ENCODE results near the gene PRICKLE3.
"Not testable (repeated sequence)": the region's sequence is repeated elsewhere in the genome, so short reads cannot be mapped to it uniquely, and the experiment has no call there.

Gene PRICKLE3

DNA sequence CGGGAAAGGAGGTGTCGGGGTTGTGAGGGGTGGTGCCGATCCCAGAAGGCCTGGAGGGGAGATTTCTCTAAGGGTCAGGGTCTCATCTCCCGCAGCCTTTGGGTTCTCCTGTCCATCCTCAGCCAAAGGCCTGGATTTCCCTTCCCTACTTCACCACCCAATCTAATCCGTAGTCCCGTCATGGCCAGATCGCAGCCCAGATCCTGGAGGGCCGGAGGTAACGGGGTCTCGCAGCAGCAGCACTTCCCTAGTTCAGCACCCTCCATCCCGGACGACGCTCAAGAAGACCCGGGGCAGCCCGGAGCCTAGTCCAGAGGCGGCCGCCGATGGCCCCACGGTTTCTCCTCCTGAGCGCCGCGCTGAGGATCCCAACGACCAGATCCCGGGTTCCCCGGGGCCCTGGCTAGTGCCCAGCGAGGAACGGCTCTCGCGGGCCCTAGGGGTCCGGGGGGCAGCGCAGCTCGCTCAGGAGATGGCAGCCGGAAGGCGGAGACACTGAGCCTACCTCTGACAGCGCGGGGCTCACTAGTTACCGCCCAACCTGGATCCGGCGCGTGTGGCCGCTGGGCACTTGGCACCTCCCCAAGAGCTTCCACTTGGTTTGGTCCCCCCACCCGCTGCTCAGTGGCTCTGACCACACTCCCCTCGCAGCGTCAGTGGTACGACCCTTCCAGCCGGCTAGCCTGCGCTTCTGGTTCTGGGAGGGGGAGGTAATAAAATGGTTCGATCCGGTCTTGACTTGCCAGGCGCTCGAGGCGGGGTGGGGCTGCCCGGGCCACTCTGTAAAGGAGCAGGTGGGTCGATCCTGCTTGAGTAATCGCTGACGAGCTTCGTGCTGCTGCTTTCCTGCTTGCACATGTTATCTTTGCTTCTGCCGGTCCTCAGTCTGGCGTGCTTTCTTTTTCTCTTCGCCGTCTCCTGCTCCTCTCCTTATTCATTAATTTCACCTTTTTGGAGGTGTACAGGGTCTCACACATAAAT lies 20.0 kb downstream of the PRICKLE3 start:
- H3K4me3 ChIP-seq (ENCODE audit: low read depth, low read length) = peak overlapping the region; percentile 39
- DNase-seq (ENCODE audit: low read depth) = no peak

DNA sequence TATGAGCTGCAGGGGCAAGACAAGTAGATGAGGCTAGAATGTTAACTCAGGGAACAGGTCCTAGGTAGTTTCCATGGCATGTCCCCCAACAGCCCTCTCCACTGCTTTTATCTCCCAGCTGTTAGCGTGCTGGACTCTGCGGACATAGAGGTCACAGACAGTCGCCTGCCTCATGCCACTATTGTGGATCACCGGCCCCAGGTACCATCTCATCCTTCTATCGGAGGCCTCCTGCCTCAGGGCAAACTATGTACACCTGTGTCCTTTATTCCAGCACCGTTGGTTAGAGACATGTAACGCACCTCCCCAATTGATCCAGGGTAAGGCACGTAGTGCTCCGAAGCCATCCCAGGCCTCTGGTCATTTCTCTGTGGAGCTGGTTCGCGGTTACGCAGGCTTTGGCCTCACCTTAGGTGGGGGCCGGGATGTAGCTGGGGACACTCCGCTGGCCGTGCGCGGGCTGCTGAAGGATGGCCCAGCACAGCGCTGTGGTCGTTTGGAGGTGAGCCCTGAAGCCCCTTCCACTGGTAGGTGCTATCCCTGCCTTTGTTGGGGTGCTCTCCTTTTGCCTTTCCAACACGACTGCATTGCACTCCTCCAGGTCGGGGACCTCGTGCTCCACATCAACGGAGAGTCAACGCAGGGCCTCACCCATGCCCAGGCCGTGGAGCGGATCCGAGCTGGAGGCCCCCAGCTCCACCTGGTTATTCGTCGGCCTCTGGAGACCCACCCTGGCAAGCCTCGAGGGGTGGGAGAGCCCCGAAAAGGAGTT lies 21.4 kb downstream of the PRICKLE3 start:
- no peak for DNase-seq (ENCODE audit: low read depth)
- no peak overlapping the region for H3K4me3 ChIP-seq (ENCODE audit: low read depth, low read length)

- peak overlapping the region; percentile 29 for H3K4me3 ChIP-seq (ENCODE audit: low read depth, low read length)
- no peak for DNase-seq (ENCODE audit: low read depth)
Measured at GRCh38 chrX:49163555-49164419, 22.4 kb downstream of the PRICKLE3 start.

DNA sequence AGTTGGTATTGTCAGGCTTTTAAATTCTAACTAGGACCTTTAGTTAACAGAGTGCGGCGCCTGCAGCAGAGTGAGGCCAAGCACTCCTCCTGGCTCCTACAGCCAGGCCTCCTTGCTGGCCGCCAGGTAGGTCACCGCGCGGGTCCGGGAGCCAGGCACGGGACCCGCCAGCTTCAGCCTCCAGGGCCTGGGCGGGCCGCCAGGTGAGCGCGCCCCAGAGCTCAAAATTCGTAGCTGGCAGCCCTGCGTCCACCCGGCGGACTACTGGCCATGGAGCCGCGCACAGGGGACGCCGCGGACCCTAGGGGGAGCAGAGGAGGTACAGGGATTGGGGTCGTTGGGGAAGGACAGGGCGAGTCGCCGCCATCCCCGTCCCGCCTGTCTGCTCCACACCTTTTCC lies 23.6 kb downstream of the PRICKLE3 start, which contains the start of gene MAGIX:
Gene MAGIX (plus strand): TSS at position 139 of the 400 bp plus-strand sequence. CDS start 132 bp downstream, at position 271.
- no peak for DNase-seq (ENCODE audit: low read depth)
- peak within 1 kb of the TSS; percentile 29 for H3K4me3 ChIP-seq (ENCODE audit: low read depth, low read length)

DNA sequence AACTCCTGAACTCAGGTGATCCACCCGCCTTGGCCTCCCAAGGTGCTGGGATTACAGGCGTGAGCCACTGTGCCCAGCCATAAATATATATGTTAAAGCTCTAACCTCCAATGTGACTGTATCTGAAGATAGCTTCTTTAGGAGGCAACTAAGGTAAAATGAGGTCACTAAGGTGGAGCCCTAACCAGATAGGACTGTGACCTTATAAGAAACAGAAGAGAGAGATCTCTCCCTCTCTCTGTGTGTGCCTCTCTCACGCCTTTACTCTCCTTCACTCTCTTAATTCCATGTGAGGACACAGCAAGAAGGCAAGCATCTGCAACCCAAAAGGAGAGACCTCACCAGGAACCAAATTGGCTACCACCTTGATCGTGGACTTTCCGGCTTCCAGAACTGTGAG lies 24.5 kb downstream of the PRICKLE3 start:
- no peak for DNase-seq (ENCODE audit: low read depth)
- H3K4me3 ChIP-seq (ENCODE audit: low read depth, low read length) = no peak overlapping the region

DNA sequence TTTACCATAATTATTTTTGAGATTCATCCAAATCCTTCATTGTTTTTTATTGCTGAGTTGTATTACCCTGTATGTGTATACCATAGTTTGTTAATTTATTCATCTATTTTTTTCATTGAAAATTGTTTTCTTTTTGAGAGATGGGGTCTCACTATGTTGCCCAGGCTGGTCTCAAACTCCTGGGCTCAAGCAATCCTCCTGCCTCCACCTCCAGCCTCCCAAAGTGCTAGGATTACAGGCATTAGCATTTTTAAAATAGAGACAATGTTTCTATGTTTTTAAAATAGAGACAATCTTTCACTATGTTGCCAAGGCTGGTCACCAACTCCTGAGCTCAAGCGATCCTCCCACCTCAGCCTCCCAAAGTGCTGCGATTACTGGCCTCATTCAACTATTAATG lies 25.3 kb downstream of the PRICKLE3 start:
- H3K4me3 ChIP-seq (ENCODE audit: low read depth, low read length) = no peak overlapping the region
- no peak for DNase-seq (ENCODE audit: low read depth)

GRCh38 chrX:49157194-49157593 lies 29.0 kb downstream of the PRICKLE3 start:
- no peak overlapping the region for H3K4me3 ChIP-seq (ENCODE audit: low read depth, low read length)
- DNase-seq (ENCODE audit: low read depth) = no peak

- DNase-seq (ENCODE audit: low read depth) = peak; percentile 65
- peak overlapping the region; percentile 45 for H3K4me3 ChIP-seq (ENCODE audit: low read depth, low read length)
Measured at GRCh38 chrX:49155900-49156837, 30.0 kb downstream of the PRICKLE3 start.

DNA sequence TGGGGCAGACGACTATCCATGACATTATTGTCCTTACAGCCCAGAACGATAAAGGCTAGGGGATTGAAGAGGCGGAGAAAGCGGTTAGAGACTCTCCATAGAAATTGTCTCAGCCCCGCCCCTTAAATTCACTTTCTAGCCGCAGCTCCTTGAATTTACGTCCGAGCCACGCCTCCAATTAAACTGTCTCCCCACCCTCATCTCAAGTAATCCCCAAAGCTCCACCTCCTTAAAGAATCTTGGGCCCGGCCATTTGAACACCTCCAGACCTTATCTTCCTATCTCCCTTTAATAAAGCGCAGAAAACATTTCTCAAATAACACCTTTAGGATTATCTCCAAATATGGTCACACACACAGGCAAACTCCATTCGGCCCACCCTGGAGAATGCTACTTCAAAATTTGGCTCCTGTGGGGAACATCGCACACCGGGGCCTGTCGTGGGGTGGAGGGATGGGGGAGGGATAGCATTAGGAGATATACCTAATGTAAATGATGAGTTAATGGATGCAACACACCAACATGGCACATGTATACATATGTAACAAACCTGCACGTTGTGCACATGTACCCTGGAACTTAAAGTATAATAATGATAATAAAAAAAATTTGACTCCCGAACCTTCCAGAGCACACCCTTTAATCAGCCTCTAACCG lies 30.8 kb downstream of the PRICKLE3 start:
- no peak for DNase-seq (ENCODE audit: low read depth)
- H3K4me3 ChIP-seq (ENCODE audit: low read depth, low read length) = peak overlapping the region; percentile 45

DNA sequence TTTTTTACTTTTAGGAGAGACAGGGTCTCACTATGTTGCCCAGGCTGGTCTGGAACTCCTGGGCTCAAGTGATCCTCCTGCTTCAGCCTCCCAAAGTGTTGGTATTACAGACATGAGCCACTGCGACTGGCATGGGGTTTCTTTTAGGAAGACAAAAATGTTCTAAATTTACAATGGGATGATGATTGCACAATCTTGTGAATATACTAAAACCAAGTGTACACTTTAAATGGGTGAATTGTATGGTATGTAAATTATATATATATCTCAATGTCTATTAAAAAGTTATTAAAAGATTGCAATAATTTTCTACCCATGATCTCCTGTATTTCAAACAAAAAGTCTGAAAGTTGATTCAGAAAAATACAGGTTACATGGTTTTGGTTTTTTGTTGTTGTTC lies 32.7 kb downstream of the PRICKLE3 start:
- H3K4me3 ChIP-seq (ENCODE audit: low read depth, low read length) = no peak overlapping the region
- no peak for DNase-seq (ENCODE audit: low read depth)

- DNase-seq (ENCODE audit: low read depth); H3K4me3 ChIP-seq (ENCODE audit: low read depth, low read length): not testable (repeated sequence)
Measured at GRCh38 chrX:49149291-49149690, 36.9 kb downstream of the PRICKLE3 start.

DNA sequence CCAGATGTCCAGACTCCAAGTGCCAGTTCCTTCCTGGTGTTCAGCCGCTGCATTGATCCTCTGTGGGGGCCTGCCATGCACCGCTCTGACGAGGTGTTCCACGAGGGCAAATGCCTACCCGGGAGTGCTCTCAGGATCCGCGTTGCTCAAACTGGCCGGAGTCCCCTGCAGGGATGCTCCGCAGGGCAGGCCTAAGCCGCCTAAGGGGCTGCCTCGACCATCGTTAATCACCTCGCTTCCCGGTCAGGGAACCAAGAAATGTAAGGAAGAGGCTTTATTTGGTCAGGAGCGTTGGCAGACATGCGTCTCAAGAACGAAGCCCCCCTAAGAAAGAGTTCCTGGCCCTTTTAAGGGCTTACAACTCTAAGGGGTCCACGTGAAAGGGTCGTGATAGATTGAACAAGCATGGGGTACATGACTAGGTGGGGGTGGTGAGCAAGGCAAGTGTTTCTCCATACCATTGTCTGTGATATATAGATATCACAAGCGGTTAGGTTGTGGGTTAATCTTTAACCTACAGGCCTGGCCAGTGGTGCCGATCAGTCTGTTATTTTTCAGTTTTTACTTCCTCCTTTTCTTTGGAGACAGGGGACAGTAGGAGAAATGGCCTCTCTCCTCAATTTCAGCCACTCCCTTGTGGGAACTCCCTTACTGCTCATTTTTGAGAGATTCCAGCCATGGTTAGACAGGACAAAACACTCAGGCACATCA lies 37.6 kb downstream of the PRICKLE3 start:
- DNase-seq (ENCODE audit: low read depth); H3K4me3 ChIP-seq (ENCODE audit: low read depth, low read length): not testable (repeated sequence)

GRCh38 chrX:49147936-49148335 lies 38.2 kb downstream of the PRICKLE3 start:
- no peak overlapping the region for H3K4me3 ChIP-seq (ENCODE audit: low read depth, low read length)
- no peak for DNase-seq (ENCODE audit: low read depth)

DNA sequence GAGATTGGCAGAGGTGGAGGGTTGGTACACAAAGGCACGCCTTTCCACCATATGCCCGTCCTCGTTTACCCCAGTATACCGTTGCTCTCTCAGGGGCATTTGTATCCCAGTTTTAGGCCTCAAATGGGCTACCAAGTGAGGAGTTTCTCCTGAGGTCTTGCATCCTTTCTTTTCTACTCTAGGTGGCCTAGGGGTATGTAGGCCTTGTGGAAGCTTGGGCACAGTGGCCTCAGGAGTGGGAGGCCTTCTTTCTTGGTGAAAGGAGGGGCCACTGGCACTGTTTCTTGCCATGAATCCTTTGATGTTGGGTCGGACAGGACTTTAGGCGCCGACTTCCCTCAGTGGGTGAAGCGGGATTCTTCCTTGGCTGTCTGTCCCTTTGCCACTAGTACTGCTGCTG lies 38.9 kb downstream of the PRICKLE3 start:
- no peak for DNase-seq (ENCODE audit: low read depth)
- H3K4me3 ChIP-seq (ENCODE audit: low read depth, low read length) = no peak overlapping the region

DNA sequence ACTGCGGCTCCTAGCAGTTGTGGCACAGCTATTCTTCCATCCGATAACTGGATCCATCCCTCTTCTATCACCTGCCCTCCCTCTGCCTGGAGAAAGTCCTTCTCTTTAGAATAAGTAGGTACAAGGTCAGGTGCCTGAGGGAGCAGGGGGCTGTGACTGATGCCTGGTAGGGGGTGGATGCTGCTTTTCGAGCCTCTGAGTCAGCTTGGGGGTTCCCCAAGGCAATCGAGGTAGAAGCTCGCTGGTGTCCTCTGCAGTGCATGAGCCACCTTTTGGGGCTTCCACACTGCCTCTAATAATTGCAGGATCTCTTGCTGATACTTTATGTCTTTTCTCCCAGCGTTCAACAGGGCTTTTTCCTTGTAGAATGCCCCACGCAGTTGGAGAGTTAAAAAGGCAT lies 43.0 kb downstream of the PRICKLE3 start:
- DNase-seq (ENCODE audit: low read depth); H3K4me3 ChIP-seq (ENCODE audit: low read depth, low read length): not testable (repeated sequence)

GRCh38 chrX:49142264-49142663 lies 43.9 kb downstream of the PRICKLE3 start:
- DNase-seq (ENCODE audit: low read depth); H3K4me3 ChIP-seq (ENCODE audit: low read depth, low read length): not testable (repeated sequence)

DNA sequence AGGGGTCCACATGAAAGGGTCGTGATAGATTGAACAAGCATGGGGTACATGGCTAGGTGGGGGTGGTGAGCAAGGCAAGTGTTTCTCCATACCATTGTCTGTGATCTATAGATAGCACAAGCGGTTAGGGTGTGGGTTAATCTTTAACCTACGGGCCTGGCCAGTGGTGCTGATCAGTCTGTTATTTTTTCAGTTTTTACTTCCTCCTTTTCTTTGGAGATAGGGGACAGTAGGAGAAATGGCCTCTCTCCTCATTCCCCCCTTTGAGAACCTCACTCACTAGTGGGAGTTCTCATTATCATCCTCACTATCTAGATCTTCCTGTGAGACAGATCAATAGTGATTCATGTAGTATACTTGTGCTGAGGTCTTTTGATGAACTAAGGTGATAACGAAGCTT lies 46.5 kb downstream of the PRICKLE3 start:
- no peak overlapping the region for H3K4me3 ChIP-seq (ENCODE audit: low read depth, low read length)
- no peak for DNase-seq (ENCODE audit: low read depth)

Data from skeletal muscle cell (primary cell).